ENCODE data around the gene RGPD3.

Gene RGPD3

GRCh38 chr2:106356291-106356690 lies 111.9 kb downstream of the RGPD3 start:
- in situ Hi-C loops (cut with MboI; ENCODE audit: low pct_unique_long_range_greater_than_20kb, low sequenced_read_pairs): no loop called here

GRCh38 chr2:106353676-106354075 lies 114.5 kb downstream of the RGPD3 start:
- in situ Hi-C loops (cut with MboI; ENCODE audit: low pct_unique_long_range_greater_than_20kb, low sequenced_read_pairs): no loop called here
- DNase-seq: no peak

More at GRCh38 chr2:106356291-106356690, 111.9 kb downstream of the RGPD3 start:
- DNase-seq: no peak

GRCh38 chr2:106350980-106351379 lies 117.2 kb downstream of the RGPD3 start:
- DNase-seq: no peak
- in situ Hi-C loops (cut with MboI; ENCODE audit: low pct_unique_long_range_greater_than_20kb, low sequenced_read_pairs): no loop called here

GRCh38 chr2:106344302-106344701 lies 123.9 kb downstream of the RGPD3 start:
- DNase-seq: no peak
- in situ Hi-C loops (cut with MboI; ENCODE audit: low pct_unique_long_range_greater_than_20kb, low sequenced_read_pairs): no loop called here

- in situ Hi-C loops (cut with MboI; ENCODE audit: low pct_unique_long_range_greater_than_20kb, low sequenced_read_pairs): no loop called here
- no peak for DNase-seq
These were observed 124.9 kb downstream of the RGPD3 start for GRCh38 chr2:106343274-106343673.

GRCh38 chr2:106342831-106343251 lies 125.4 kb downstream of the RGPD3 start:
- DNase-seq: no peak
- in situ Hi-C loops (cut with MboI; ENCODE audit: low pct_unique_long_range_greater_than_20kb, low sequenced_read_pairs): no loop called here

GRCh38 chr2:106341666-106342065 lies 126.5 kb downstream of the RGPD3 start:
- no peak for DNase-seq
- in situ Hi-C loops (cut with MboI; ENCODE audit: low pct_unique_long_range_greater_than_20kb, low sequenced_read_pairs): no loop called here

All from KBM-7 (cell line).